ENCODE measurements around the gene C12orf57.

Gene C12orf57

GRCh38 chr12:6954316-6955107 is 10.7 kb downstream of the C12orf57 start:
- no peaks in the 10 kb centered on the region for H3K4me1 ChIP-seq
- H3K4me3 ChIP-seq (ENCODE audit: low read depth, low read length), result no peak overlapping the region
- no peak for DNase-seq
- no peaks in the 10 kb centered on the region for H3K9me3 ChIP-seq
- H3K36me3 ChIP-seq, result no peaks in the 10 kb centered on the region
- no peaks in the 10 kb centered on the region for H3K27me3 ChIP-seq
- TF ChIP-seq CTCF (IDR thresholded peaks at IDR 0.05; ENCODE audit: low read depth, low read length), result no peak

- no peaks in the 10 kb centered on the region for H3K36me3 ChIP-seq
- H3K4me3 ChIP-seq (ENCODE audit: low read depth, low read length), result no peak overlapping the region
- DNase-seq, result no peak
- no peaks in the 10 kb centered on the region for H3K27me3 ChIP-seq
- no peaks in the 10 kb centered on the region for H3K4me1 ChIP-seq
- TF ChIP-seq CTCF (IDR thresholded peaks at IDR 0.05; ENCODE audit: low read depth, low read length), result no peak
- no peaks in the 10 kb centered on the region for H3K9me3 ChIP-seq
Observed at GRCh38 chr12:6955108-6956020, 11.5 kb downstream of the C12orf57 start.

- H3K4me1 ChIP-seq, result peaks cover 4% of the 10 kb centered on the region
- H3K27me3 ChIP-seq, result no peaks in the 10 kb centered on the region
- no peak for DNase-seq
- H3K36me3 ChIP-seq, result no peaks in the 10 kb centered on the region
- H3K9me3 ChIP-seq, result no peaks in the 10 kb centered on the region
- TF ChIP-seq CTCF (IDR thresholded peaks at IDR 0.05; ENCODE audit: low read depth, low read length), result no peak
- no peak overlapping the region for H3K4me3 ChIP-seq (ENCODE audit: low read depth, low read length)
Observed at GRCh38 chr12:6956021-6956727, 12.4 kb downstream of the C12orf57 start.

- Histone ChIP-seq H3K4me1 (peaks cover 11% of the 10 kb centered on the region), H3K4me3 (ENCODE audit: low read depth, low read length) (no peak overlapping the region)
- TF ChIP-seq CTCF (IDR thresholded peaks at IDR 0.05; ENCODE audit: low read depth, low read length), result no peak
Observed at GRCh38 chr12:6957151-6957701, 13.4 kb downstream of the C12orf57 start.

GRCh38 chr12:6957741-6958608 is 14.2 kb downstream of the C12orf57 start:
- no peak for TF ChIP-seq CTCF (IDR thresholded peaks at IDR 0.05; ENCODE audit: low read depth, low read length)
- Histone ChIP-seq H3K36me3 (no peaks in the 10 kb centered on the region), H3K4me1 (peaks cover 18% of the 10 kb centered on the region), H3K9me3 (no peaks in the 10 kb centered on the region), H3K27me3 (no peaks in the 10 kb centered on the region), H3K4me3 (ENCODE audit: low read depth, low read length) (no peak overlapping the region)
- DNase-seq, result no peak

More at GRCh38 chr12:6957151-6957701, 13.4 kb downstream of the C12orf57 start:
- Histone ChIP-seq H3K36me3 (no peaks in the 10 kb centered on the region), H3K27me3 (no peaks in the 10 kb centered on the region), H3K9me3 (no peaks in the 10 kb centered on the region)
- DNase-seq, result no peak
